GM21526 (cell line): Measurements from ENCODE around the gene SLC22A4.

Experiments
- ATAC-seq: cut with Tn5 transposase; IDR thresholded peaks from one replicate; pipeline ENCODE4 v1.9.1; 2021; ENCODE audit warnings: moderate library complexity; ENCODE audit not compliant: unreplicated experiment, low FRiP score

The SLC22A4 gene

DNA sequence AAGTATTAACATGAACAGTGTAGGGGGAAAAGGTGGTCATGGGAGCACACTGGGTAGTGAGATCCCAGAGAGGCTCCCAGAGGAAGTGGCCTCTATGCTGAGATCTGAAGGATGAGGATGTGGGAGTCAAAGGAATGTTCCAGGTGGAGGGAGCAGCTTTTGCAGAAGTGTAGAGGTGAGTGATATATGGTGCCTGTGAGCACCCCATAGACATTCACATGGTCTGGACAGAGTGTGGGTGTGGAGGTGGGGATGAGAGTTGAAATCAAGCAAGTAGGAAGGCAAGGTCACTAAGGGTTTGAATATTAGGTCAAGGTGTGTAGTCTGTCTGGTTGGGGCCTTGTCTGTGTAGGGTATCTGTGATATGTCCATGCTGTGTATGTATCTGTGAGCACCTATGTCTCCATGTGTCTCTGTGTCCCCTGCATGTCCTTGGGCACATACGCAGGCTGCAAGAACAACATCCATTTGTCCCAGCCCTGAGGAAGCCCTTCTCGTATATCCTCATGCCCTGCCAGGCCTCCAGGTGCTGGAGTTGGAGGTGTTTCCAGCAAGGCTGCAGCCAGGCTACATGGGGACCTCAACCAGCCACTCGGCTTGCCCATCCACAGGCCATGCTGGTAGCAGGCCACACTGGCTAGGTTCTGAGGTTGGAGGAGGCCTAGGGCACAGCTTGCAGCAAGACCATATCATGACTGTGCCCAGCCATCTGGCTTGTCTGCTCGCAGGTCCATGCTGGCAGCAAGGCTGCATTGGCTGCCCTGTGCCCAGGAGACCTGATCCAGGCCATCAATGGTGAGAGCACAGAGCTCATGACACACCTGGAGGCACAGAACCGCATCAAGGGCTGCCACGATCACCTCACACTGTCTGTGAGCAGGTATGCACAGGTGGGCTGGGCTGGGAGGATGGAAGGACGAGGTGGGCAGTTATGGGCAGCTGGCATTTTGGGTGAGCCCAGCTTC is 32.0 kb upstream of the SLC22A4 start:
- no peak for ATAC-seq

DNA sequence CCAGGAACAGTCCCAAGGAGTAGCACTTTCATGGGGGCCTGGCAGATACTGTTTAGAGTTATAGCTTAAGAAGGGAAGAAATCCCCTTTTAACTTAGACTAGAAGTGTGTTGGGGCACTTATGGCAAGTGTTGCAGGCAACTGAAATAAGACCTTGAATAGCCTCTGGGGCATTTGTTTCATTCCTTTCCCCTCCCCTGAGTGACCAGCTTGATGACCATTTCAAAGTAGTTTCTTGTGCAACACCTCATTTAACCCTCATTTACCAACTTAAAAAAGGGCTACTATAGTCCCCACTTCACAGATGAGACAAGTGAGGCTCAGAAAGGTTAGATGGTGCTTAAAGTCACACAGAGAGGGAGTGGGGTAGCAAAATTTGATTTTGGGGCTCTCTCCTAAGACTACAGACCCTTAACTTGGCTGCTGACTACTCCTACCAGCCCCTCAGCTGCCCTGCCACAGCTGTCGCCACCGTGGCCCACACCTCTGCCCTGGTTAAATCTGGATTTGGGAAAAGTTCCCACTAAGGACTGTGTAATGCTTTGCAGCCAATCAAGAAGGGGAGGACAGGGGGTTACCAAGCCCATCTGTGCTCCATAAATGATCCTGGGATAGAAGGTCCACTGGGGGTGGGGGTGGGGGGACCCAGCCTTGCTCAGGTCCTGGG is 31.2 kb upstream of the SLC22A4 start:
- ATAC-seq: no peak

DNA sequence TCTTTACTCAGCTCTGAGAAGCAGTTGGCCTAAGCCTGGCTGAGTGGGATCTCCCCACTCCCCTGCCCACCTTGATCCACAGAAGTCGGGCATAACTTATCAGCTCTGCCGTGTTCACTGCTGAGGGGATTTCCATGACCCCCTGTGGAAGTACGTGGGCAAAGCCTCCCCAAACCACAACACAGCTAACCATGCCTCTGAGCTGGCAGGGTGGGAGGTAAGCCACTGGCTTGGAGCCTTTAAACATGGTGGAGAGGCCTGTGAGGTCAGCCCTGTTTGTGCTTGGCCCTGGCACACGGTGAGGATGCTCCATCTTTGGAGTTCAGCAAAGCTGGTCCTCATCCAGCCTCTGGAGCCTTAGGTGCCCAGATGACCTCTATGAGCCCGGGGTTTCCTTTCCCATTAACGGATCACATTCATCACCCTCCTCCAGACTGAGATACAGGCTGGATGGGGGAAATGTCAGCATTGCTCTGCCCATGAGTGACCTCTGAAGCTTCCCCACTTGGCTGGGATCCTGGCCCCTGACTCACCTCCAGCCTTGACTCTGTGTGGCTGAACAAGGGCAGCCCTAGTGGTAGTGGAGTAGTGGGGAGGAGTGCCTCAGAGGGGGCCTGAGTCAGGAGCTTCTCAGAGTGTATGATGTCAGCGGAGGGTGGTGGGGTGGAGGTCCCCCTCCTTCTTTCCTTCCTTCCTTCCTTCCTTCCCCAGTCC is 30.5 kb upstream of the SLC22A4 start:
- no peak for ATAC-seq

DNA sequence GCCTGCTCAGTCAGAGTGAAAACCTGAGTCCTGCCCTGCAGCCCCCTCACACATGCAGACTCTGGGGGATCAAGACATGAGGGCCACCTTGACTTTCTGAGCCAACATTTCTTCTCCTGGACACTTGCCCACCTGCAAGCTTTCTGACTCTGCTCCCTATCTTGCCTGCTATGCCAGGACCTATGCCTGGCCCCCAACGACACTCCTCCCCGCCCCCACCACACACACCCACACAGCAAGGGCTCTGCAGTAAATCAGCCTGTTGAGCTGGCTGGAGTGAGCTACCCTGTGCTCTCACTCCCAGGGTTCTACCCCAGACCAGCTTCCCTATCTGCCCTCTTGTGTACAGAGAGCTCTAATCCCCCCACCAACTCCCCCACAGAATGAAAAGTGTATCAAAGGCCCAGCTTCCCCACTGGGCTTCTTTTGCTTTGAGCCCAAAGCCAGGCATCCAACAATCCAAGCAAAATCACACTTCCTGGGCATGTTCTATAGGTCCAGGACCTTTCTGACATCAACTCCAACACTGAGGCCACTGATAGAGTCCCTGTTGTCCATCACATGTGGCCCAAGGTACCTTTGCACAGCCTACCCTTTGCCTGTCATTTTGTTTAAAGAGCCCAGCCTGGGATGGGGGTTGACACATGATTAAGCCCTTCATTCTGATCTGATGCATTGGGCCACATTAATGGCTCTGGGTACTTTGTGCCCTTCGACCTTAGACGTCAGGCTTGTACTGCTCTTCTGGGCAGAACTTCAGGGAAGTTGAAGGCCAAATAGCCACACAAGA is 29.5 kb upstream of the SLC22A4 start:
- no peak for ATAC-seq

GRCh38 chr5:132265336-132266030 is 28.7 kb upstream of the SLC22A4 start:
- ATAC-seq: no peak

DNA sequence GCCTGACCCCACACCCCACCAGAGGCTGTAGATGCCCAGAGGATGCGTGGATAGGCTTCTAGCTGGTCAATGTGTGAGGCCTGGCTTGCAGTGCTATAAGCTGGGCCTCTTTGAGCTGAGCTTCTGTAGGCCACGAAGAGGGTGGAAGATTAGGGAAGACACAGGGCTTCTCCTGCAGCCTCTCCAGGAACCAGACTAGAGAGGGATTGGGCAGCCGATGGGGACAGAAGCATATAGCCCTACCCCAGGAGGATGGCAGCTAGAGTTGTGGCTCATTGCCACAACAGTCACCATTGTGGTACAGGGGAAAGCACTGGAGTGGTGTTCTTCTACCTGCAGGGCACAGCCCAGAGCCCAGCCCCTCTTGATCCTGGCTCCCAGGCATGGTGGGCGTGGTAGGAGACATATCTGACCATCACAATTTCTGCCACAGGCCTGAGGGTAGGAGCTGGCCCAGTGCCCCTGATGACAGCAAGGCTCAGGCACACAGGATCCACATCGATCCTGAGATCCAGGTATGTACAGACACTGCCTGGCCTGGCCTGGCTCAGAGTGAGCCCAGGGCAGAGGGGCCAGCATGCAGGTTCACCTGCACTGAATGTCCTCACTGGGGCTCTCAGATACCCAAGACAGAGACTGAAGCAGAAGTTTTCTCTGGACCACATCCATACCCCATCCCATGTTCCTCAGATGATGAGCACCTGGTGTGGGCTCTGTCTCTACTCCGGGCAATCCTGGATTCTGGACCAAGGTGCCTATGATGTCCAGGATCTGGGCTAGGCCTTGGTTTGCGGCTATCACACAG is 28.0 kb upstream of the SLC22A4 start:
- ATAC-seq: no peak

DNA sequence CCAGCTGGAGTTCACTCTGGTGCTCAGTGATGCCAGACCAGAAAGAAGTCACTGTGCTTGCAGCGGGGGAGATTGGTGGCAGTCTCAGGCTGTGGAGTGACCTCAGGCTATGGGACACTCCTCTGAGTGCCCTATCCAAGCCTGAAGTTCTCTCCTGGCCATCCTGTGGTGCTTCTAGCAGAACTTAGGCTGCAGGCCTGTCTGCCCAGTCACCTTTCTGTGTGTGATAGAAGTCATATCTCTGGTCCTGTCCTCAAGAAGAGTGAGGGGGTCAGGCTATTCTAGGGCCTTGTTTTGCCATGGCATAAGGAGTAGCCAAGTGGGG is 27.4 kb upstream of the SLC22A4 start:
- ATAC-seq: no peak

DNA sequence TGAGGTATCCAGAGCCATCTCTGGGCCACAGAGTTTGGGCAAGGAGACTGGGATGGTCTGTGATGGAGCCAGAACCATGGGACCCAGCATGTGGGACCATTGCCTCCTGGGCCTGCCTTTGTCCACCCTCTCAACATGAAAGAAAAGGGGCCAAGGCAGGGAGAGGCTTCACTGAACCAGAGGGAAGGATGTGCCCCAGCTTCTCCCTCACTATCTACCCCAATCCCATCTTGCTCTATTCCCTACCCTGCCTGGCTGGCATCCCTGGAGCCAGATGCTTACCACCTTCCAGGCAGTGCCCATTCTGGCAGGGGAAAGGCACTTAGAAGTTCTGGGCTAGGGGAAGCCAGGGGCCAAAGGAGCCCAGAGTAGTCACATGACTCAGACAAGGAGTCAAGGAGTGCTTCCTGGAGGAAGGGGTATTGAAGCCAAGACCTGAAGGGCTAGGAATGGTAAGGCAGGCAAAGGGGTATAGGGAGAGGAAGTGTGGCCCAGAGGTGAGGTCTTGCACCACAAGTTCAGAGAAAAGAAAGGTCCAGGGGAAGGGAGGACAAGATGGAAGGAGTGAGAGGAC is 26.9 kb upstream of the SLC22A4 start:
- no peak for ATAC-seq

DNA sequence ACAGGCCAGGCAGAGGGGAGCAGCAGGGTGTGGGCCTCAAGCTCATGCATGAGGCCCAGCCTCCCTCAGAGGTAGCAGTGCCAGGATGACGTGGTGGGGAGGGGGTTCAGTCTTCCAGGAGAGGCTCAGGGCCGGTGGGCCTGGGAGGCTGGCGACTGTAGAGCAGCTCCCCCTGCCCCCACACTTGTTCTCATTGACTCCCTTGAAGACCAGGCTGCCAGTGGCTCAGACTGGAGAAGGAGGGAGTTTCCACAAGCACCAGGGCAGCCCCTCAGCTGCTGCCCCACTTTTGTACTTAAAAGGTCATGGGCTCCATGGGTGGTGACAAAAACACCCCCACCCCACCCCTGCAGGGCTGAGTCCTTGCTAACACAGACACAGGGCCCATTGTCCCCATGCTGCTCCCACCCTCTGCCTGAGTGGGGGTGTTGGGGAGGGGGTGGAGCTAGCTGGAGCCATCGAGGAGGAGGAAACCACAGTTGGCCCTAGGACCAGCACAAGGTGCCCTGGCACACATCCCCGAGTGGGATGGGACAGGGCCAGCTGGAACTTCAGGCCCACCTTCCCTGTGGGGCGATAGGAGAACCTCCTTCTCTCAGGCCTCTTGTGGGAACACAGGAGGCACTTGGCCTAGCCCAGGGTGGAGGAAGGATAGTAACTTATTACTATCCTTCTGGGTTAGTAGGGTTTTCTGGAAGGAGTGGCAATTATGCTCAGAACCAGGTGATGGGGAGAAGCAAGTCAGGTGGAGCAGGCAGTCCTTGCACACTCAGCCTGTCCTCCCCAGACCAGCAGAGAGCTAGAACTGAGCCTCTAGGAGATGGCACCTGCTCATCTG is 26.0 kb upstream of the SLC22A4 start:
- ATAC-seq: no peak

- no peak for ATAC-seq
Observed at GRCh38 chr5:132268769-132269551, 25.2 kb upstream of the SLC22A4 start.

DNA sequence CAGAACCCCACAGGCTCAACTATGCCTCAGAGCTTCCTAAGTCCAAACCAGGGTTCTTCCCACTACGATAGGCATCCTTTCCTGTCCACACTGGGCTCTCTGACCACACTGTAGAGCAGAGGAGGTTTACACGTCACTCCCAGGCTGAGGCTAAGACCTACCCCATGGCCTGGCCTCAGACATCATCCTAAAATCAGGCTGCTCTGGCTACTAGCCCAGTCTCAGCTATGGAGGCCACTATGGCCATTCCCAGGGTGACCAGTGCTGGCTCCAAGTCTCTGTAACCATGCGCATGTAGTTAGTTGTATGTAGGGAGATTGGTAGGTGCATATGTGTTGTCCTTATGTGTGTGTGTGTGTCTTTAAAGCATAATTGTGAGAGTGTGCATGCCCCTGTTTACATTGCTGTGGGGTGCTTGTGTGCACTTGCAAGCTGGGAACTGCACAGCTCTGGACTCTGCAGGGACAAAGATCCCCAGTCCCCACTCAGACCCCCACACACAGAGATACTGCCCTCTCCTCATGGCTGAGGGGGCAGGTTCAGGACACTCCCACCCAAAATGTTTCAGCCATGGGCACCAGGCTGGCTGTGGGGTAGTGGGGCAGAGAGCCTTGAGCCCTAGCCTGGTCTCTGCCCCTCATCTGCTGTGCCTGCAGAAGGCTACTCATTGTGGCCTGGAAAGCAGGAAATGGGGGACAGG is 24.4 kb upstream of the SLC22A4 start:
- no peak for ATAC-seq

GRCh38 chr5:132270335-132270665 is 23.9 kb upstream of the SLC22A4 start:
- no peak for ATAC-seq

DNA sequence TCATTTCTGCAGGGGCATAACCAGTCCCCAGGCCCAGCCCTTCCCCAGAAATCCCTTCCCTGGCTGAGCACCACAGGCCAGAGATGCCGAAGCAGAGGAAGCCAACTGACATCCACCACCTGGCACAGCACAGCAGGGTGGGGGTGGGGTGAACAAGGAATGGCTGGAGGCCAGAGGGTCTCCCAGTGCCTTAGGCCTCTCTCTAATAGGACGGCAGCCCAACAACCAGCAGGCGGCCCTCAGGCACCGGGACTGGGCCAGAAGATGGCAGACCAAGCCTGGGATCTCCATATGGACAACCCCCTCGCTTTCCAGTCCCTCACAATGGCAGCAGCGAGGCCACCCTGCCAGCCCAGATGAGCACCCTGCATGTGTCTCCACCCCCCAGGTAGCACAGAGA is 23.5 kb upstream of the SLC22A4 start:
- ATAC-seq: no peak

GRCh38 chr5:132271251-132272246 is 22.6 kb upstream of the SLC22A4 start:
- ATAC-seq: no peak
